ENCODE data around the gene KLHL21. TPM values are rescaled to one million over a fixed set of nuclear protein-coding genes. Genes with fewer than 3 reads are reported as not detected.

KLHL21 gene
- polyA plus RNA-seq, 2 of the 4 experiments (the other 2 are of a cell fraction): 3.3 to 10.5 TPM

DNA sequence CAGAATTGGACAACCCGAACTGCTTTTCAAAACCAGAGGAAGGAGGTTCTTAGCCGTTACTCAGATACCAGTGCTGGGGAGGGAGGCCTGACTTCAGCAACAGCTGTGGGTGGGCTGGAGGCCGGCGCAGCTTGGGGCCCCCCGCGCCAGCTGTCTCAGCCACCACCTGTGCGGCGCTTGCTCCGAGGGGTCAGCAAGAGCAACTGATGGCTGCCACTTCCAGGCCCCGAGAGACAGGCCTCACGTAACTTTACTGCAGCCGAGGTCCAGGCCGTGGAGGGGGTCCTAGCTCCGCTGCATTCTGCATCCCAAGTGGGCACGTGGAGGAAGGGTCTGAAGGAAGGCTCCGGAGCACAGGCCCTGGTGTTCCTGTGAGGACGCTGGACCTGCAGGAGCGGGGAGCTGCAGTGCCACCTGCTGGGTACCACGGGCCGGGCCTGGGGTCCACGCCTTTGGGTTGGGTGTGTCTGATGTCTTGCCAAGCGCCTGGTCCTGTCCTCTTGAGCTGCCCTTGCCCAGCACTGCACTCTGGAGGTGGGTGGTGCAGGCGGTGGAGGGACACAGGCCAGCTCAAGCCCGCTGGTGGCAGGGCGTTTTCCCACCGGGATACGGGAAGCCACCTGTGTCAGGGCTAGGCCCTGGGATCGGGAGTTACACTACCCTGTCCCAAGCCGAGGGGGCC, 31.8 kb upstream of the KLHL21 start (continued):
- TF ChIP-seq, protein P1, sequence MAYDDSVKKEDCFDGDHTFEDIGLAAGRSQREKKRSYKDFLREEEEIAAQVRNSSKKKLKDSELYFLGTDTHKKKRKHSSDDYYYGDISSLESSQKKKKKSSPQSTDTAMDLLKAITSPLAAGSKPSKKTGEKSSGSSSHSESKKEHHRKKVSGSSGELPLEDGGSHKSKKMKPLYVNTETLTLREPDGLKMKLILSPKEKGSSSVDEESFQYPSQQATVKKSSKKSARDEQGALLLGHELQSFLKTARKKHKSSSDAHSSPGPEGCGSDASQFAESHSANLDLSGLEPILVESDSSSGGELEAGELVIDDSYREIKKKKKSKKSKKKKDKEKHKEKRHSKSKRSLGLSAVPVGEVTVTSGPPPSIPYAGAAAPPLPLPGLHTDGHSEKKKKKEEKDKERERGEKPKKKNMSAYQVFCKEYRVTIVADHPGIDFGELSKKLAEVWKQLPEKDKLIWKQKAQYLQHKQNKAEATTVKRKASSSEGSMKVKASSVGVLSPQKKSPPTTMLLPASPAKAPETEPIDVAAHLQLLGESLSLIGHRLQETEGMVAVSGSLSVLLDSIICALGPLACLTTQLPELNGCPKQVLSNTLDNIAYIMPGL (CRISPR knock-in tag; IDR thresholded peaks at IDR 0.05; ENCODE audit: borderline replicate concordance): no peak
- no peak for TF ChIP-seq RNF2 (IDR thresholded peaks at IDR 0.05; ENCODE audit: borderline replicate concordance, low read depth)
- TF ChIP-seq FOSB (CRISPR knock-in tag; IDR thresholded peaks at IDR 0.05): no peak
- no peak for TF ChIP-seq ZC3H11A (IDR thresholded peaks at IDR 0.05)
- TF ChIP-seq HOXB13 (CRISPR knock-in tag; IDR thresholded peaks at IDR 0.05; ENCODE audit: low read depth): no peak
- no peak for TF ChIP-seq BHLHE40 (IDR thresholded peaks at IDR 0.05; ENCODE audit: low read depth, low read length)
- TF ChIP-seq CBX2 (IDR thresholded peaks at IDR 0.05; ENCODE audit: borderline replicate concordance, low read depth): no peak

DNA sequence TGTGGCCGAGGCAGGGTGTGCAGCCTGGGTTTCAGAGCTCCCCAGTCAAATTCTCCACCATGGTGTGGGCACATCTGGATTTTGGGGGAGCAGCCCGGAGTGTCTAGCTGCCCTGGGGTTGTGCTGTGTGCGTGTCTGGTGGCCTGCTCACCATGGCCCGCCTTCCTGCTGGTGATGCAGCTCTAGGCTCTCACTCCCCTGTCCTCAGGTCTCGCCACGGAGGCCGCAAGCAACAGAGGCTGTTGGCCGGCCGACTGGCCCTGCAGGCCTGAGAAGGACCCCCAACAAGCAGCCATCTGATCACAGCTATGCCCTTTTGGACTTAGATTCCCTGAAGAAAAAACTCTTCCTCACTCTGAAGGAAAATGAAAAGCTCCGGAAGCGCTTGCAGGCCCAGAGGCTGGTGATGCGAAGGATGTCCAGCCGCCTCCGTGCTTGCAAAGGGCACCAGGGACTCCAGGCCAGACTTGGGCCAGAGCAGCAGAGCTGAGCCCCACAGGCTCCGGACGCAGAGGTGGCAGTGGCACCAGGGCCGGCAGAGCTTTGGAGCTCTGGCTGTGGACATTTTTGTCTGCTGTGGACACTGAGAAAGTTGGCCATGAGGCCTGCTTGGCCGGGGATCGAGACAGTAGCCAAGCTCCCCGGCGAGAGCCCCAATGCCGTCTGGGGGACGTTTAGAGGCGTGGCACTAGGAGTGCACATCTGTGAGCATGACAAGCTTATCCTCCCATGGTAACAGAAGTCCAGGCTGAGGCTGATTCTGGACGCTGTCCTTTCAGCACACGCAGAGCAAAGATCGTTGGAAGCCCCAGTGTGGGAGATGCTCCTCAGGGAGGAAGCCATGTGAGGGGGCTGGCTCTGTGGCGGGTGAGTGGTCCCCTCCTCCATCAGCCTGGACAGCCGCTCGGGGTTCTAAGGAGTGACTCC, 30.2 kb upstream of the KLHL21 start:
- H3K9me3 ChIP-seq: no peaks in the 10 kb centered on the region
- TF ChIP-seq FOXS1 (CRISPR knock-in tag; IDR thresholded peaks at IDR 0.05) (no peak), KDM1A (IDR thresholded peaks at IDR 0.05; ENCODE audit: low read depth) (no peak), MAFK (IDR thresholded peaks at IDR 0.05; ENCODE audit: partially characterized antibody) (no peak), ESRRA (IDR thresholded peaks at IDR 0.05; ENCODE audit: borderline replicate concordance, low read length) (no peak)
- WGBS (ENCODE audit: missing lambda C conversion rate): 92% methylated on average over 7 of the region's 30 CpGs
- no peak for DNase-seq (ENCODE audit: low read depth in 1 of 2, low spot score in 1 of 2)
- CTCF ChIA-PET: interaction anchor here (0.8 to 2.1 kb wide), 7 partner anchors 10 to 146 kb away, joined by 3 to 5 read pairs (median 3); partner anchors contain the start of genes NOL9 and TAS1R1
- no peak overlapping the region for H3K4me3 ChIP-seq
- FAIRE-seq: no peak
- H3K4me2 ChIP-seq: no peak overlapping the region
- no peaks in the 10 kb centered on the region for H3K4me1 ChIP-seq
- H3K27ac ChIP-seq: no peak overlapping the region
- ATAC-seq: no peak
- POLR2A ChIA-PET: no interaction called here

DNA sequence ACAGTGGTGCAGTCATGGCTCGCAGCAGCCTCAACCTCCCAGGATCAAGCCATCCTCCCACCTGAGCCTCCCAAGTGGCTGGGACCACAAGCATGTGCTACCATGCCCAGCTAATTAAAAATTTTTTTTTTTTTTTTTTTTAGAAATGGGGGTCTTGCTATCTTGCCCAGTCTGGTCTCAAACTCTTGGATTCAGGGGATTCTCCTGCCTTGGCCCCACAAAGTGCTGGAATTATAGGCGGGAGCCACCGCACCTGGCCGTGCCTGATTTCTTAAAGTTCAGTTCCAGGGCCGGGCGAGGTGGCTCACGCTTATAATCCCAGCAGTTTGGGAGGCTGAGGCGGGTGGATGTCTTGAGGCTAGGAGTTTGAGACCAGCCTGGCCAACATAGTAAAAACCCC, 28.4 kb upstream of the KLHL21 start:
- Histone ChIP-seq H3K4me3 (no peak overlapping the region), H3K27ac (no peak overlapping the region), H3K9me3 (no peaks in the 10 kb centered on the region), H3K4me2 (no peak overlapping the region), H3K4me1 (peaks cover 6% of the 10 kb centered on the region; the same call in 2 of the 3 replicates)
- FAIRE-seq: no peak
- WGBS (ENCODE audit: missing lambda C conversion rate): 94% methylated on average over 8 of the region's 8 CpGs
- CTCF ChIA-PET: interaction anchor here (1.3 to 1.9 kb wide), 4 partner anchors 11 to 76 kb away, joined by 3 to 8 read pairs (median 4); partner anchors contain the start of genes NOL9 and TAS1R1
- POLR2A ChIA-PET: no interaction called here
- ATAC-seq: no peak
- DNase-seq (ENCODE audit: low read depth in 1 of 2, low spot score in 1 of 2): no peak
- TF ChIP-seq FOSB (CRISPR knock-in tag; IDR thresholded peaks at IDR 0.05): no peak
- TF ChIP-seq, protein P1 (CRISPR knock-in tag; IDR thresholded peaks at IDR 0.05; ENCODE audit: borderline replicate concordance): no peak
- TF ChIP-seq HOXB5 (CRISPR knock-in tag; IDR thresholded peaks at IDR 0.05): no peak
- TF ChIP-seq TP53 (CRISPR knock-in tag; IDR thresholded peaks at IDR 0.05): no peak
- TF ChIP-seq CEBPB (IDR thresholded peaks at IDR 0.05): no peak
- no peak for TF ChIP-seq FOSL2 (IDR thresholded peaks at IDR 0.05)
- no peak for TF ChIP-seq FOSL2 (CRISPR knock-in tag; IDR thresholded peaks at IDR 0.05)
- TF ChIP-seq CBX8 (IDR thresholded peaks at IDR 0.05): no peak
- TF ChIP-seq ESRRA (IDR thresholded peaks at IDR 0.05; ENCODE audit: borderline replicate concordance, low read length): no peak
- no peak for TF ChIP-seq HOXB13 (CRISPR knock-in tag; IDR thresholded peaks at IDR 0.05; ENCODE audit: low read depth)
- TF ChIP-seq SMC3 (IDR thresholded peaks at IDR 0.05): no peak
- no peak for TF ChIP-seq GATA3 (IDR thresholded peaks at IDR 0.05; ENCODE audit: borderline replicate concordance)
- TF ChIP-seq, protein P2, sequence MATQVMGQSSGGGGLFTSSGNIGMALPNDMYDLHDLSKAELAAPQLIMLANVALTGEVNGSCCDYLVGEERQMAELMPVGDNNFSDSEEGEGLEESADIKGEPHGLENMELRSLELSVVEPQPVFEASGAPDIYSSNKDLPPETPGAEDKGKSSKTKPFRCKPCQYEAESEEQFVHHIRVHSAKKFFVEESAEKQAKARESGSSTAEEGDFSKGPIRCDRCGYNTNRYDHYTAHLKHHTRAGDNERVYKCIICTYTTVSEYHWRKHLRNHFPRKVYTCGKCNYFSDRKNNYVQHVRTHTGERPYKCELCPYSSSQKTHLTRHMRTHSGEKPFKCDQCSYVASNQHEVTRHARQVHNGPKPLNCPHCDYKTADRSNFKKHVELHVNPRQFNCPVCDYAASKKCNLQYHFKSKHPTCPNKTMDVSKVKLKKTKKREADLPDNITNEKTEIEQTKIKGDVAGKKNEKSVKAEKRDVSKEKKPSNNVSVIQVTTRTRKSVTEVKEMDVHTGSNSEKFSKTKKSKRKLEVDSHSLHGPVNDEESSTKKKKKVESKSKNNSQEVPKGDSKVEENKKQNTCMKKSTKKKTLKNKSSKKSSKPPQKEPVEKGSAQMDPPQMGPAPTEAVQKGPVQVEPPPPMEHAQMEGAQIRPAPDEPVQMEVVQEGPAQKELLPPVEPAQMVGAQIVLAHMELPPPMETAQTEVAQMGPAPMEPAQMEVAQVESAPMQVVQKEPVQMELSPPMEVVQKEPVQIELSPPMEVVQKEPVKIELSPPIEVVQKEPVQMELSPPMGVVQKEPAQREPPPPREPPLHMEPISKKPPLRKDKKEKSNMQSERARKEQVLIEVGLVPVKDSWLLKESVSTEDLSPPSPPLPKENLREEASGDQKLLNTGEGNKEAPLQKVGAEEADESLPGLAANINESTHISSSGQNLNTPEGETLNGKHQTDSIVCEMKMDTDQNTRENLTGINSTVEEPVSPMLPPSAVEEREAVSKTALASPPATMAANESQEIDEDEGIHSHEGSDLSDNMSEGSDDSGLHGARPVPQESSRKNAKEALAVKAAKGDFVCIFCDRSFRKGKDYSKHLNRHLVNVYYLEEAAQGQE (IDR thresholded peaks at IDR 0.05): no peak
- no peak for TF ChIP-seq CHD2 (IDR thresholded peaks at IDR 0.05; ENCODE audit: low read length, partially characterized antibody)
- no peak for TF ChIP-seq RARB (CRISPR knock-in tag; IDR thresholded peaks at IDR 0.05)
- TF ChIP-seq HDAC2 (IDR thresholded peaks at IDR 0.05): no peak
- no peak for TF ChIP-seq MAZ (IDR thresholded peaks at IDR 0.05; ENCODE audit: borderline replicate concordance, low read depth, low read length)
- no peak for TF ChIP-seq FOXS1 (CRISPR knock-in tag; IDR thresholded peaks at IDR 0.05)

Measured in A549 (cell line).